SK-N-SH treated with all-trans-retinoic acid at 6 μM for 48 hours (cell line): ENCODE data around the gene DPEP2.

Source experiments
- ATAC-seq: fragments of 200-7000 bp; cut with Tn5 transposase; 3 replicates; pipeline ENCODE4 v1.9.1; 2020; ENCODE audit warnings: mild to moderate bottlenecking, moderate library complexity
- ARNTL ChIP-seq: fragments of 450-650 bp; formaldehyde crosslinking; IDR thresholded peaks from 2 replicates; pipeline ENCODE4 v1.5.0; 2020; ENCODE audit warnings: low read depth, mild to moderate bottlenecking, moderate library complexity, borderline replicate concordance
- BACH2 ChIP-seq: fragments of 250-450 bp; sonication (Bioruptor Pico); IDR thresholded peaks from 2 replicates; pipeline ENCODE4 v1.9.0; 2021; ENCODE audit warnings: mild to moderate bottlenecking, borderline replicate concordance
- CREB5 ChIP-seq: fragments of 250-450 bp; sonication (Bioruptor Pico); IDR thresholded peaks from 2 replicates; pipeline ENCODE4 v1.5.1; 2020; ENCODE audit warnings: low read depth, mild to moderate bottlenecking, moderate library complexity
- CSDC2 ChIP-seq: fragments of 250-450 bp; sonication (Bioruptor Pico); IDR thresholded peaks from 2 replicates; pipeline ENCODE4 v1.5.0; 2020; ENCODE audit warnings: mild to moderate bottlenecking, moderate library complexity
- ESRRG ChIP-seq: fragments of 250-450 bp; sonication (Bioruptor Pico); IDR thresholded peaks from 2 replicates; pipeline ENCODE4 v1.6.1; 2021; ENCODE audit warnings: mild to moderate bottlenecking
- GLIS3 ChIP-seq: fragments of 250-450 bp; sonication (Bioruptor Pico); IDR thresholded peaks from 2 replicates; pipeline ENCODE4 v1.5.0; 2020; ENCODE audit warnings: mild to moderate bottlenecking, moderate library complexity
- ISL1 ChIP-seq: fragments of 250-450 bp; sonication (Bioruptor Pico); IDR thresholded peaks from 2 replicates; pipeline ENCODE4 v2.1.2; 2022; ENCODE audit warnings: mild to moderate bottlenecking, moderate library complexity
- OSR1 ChIP-seq: fragments of 250-450 bp; sonication (Bioruptor Pico); IDR thresholded peaks from 2 replicates; pipeline ENCODE4 v1.8.0; 2022; ENCODE audit warnings: moderate library complexity, mild to moderate bottlenecking, inconsistent platforms
- PATZ1 ChIP-seq: fragments of 250-450 bp; sonication (Bioruptor Pico); IDR thresholded peaks from 2 replicates; pipeline ENCODE4 v1.8.0; 2020; ENCODE audit warnings: mild to moderate bottlenecking, moderate library complexity, borderline replicate concordance
- RARB ChIP-seq: fragments of 250-450 bp; sonication (Bioruptor Pico); IDR thresholded peaks from 2 replicates; pipeline ENCODE4 v1.8.0; 2021; ENCODE audit warnings: mild to moderate bottlenecking, moderate library complexity
- TOX ChIP-seq: fragments of 250-450 bp; sonication (Bioruptor Pico); IDR thresholded peaks from 2 replicates; pipeline ENCODE4 v1.8.0; 2021; ENCODE audit warnings: mild to moderate bottlenecking, moderate library complexity, borderline replicate concordance
- TSHZ2 ChIP-seq: fragments of 250-450 bp; sonication (Bioruptor Pico); IDR thresholded peaks from 2 replicates; pipeline ENCODE4 v1.5.0; 2020; ENCODE audit warnings: mild to moderate bottlenecking, moderate library complexity
- ZC3H10 ChIP-seq: fragments of 250-450 bp; sonication (Bioruptor Pico); IDR thresholded peaks from 2 replicates; pipeline ENCODE4 v1.5.1; 2021; ENCODE audit warnings: mild to moderate bottlenecking, moderate library complexity
- ZFP3 ChIP-seq: fragments of 250-450 bp; sonication (Bioruptor Pico); IDR thresholded peaks from 2 replicates; pipeline ENCODE4 v1.5.0; 2020; ENCODE audit warnings: mild to moderate bottlenecking, moderate library complexity
- ZFP30 ChIP-seq: fragments of 450-650 bp; formaldehyde crosslinking; IDR thresholded peaks from 2 replicates; pipeline ENCODE4 v1.5.0; 2022; ENCODE audit warnings: mild to moderate bottlenecking, moderate library complexity
- ZNF565 ChIP-seq: fragments of 450-650 bp; formaldehyde crosslinking; conservative IDR thresholded peaks from 2 replicates; pipeline ENCODE4 v1.5.0; 2020; ENCODE audit warnings: low read depth, mild to moderate bottlenecking, moderate library complexity
- ZNF70 ChIP-seq: fragments of 450-650 bp; formaldehyde crosslinking; IDR thresholded peaks from 2 replicates; pipeline ENCODE4 v1.5.0; 2020; ENCODE audit warnings: mild to moderate bottlenecking, moderate library complexity

The DPEP2 gene

GRCh38 chr16:67979955-67980678 lies 19.2 kb downstream of the DPEP2 start, which contains the start of gene DPEP3:
TSS of gene DPEP3 (minus strand) at chr16:67980499. CDS start at chr16:67980380, 119 bp downstream.
- ATAC-seq = no peak

GRCh38 chr16:67977469-67978227 lies 21.6 kb downstream of the DPEP2 start:
- no peak for ATAC-seq
- no peak for TF ChIP-seq BACH2 (CRISPR knock-in tag)
- no peak for TF ChIP-seq CREB5 (CRISPR knock-in tag)
- no peak for TF ChIP-seq ISL1 (CRISPR knock-in tag)

More at GRCh38 chr16:67979955-67980678, 19.2 kb downstream of the DPEP2 start, which contains the start of gene DPEP3:
- no peak for TF ChIP-seq TSHZ2
- TF ChIP-seq ZFP30 (CRISPR knock-in tag) = no peak
- no peak for TF ChIP-seq ZNF70 (CRISPR knock-in tag)

DNA sequence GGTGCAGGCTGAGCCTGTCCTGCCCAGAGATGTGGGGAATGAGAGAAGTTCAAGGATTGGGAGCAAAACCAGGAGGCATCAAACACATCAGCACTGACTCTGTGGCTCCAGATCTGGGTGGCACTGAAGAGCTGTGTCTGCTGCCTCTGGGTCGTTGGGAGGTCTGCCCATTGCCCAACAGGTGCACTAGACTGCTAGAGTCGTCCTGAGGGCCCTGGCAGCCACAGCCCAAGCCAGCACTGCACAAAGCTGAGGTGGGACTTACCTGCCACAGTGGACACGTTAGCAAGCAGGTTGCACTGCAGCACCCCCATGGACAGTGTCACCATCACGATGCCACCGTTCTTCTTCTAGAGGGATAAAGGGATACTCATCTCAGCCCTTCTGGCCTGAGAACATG lies 22.3 kb downstream of the DPEP2 start:
- no peak for ATAC-seq
- TF ChIP-seq ZFP3 (CRISPR knock-in tag) = no peak
- no peak for TF ChIP-seq RARB
- TF ChIP-seq CREB5 (CRISPR knock-in tag) = no peak
- no peak for TF ChIP-seq TOX (CRISPR knock-in tag)
- no peak for TF ChIP-seq ZNF565 (CRISPR knock-in tag)
- no peak for TF ChIP-seq ZFP30 (CRISPR knock-in tag)
- no peak for TF ChIP-seq OSR1 (CRISPR knock-in tag)
- no peak for TF ChIP-seq PATZ1 (CRISPR knock-in tag)
- no peak for TF ChIP-seq ZC3H10
- no peak for TF ChIP-seq ESRRG (CRISPR knock-in tag)
- no peak for TF ChIP-seq TSHZ2
- TF ChIP-seq ARNTL = no peak
- no peak for TF ChIP-seq GLIS3 (CRISPR knock-in tag)
- no peak for TF ChIP-seq CSDC2 (CRISPR knock-in tag)
